Brain microvascular endothelial cell (primary cell): ENCODE data around the gene CPNE4.
A peak's percentile ranks its signal among the peaks of the same experiment; 100 is the strongest.

Experiments
- DNase-seq: peaks from one replicate; pipeline ENCODE4 v3.0.0-alpha.2; 2020
- H3K27ac ChIP-seq: fragments of 250-450 bp; sonication (Bioruptor Pico); 2 replicates; pipeline ENCODE4 v1.5.1; 2020; ENCODE audit warnings: mild to moderate bottlenecking, moderate library complexity
- H3K27me3 ChIP-seq: fragments of 250-450 bp; sonication (Bioruptor Pico); replicated peaks from 2 replicates; pipeline ENCODE4 v1.5.1; 2020; ENCODE audit warnings: mild to moderate bottlenecking
- H3K36me3 ChIP-seq: fragments of 250-450 bp; sonication (Bioruptor Pico); replicated peaks from 2 replicates; pipeline ENCODE4 v1.5.1; 2020; ENCODE audit warnings: mild to moderate bottlenecking
- H3K4me3 ChIP-seq: 2 replicates; pipeline ENCODE4 v1.5.1; 2011; ENCODE audit warnings: low read depth, mild to moderate bottlenecking, control low read depth, low read length, moderate library complexity
- CTCF ChIP-seq: IDR thresholded peaks from 2 replicates; pipeline ENCODE4 v1.5.1; 2011; ENCODE audit warnings: low read depth, mild to moderate bottlenecking, moderate library complexity, low read length, control low read depth, inconsistent platforms; ENCODE audit errors: missing control alignments
- in situ Hi-C: cut with HindIII; loops from 2 replicates; pipeline ENCODE4 v1.10.0; 2017; ENCODE audit warnings: low sequenced_read_pairs, low pct_ligation_motif_present

Gene CPNE4

DNA sequence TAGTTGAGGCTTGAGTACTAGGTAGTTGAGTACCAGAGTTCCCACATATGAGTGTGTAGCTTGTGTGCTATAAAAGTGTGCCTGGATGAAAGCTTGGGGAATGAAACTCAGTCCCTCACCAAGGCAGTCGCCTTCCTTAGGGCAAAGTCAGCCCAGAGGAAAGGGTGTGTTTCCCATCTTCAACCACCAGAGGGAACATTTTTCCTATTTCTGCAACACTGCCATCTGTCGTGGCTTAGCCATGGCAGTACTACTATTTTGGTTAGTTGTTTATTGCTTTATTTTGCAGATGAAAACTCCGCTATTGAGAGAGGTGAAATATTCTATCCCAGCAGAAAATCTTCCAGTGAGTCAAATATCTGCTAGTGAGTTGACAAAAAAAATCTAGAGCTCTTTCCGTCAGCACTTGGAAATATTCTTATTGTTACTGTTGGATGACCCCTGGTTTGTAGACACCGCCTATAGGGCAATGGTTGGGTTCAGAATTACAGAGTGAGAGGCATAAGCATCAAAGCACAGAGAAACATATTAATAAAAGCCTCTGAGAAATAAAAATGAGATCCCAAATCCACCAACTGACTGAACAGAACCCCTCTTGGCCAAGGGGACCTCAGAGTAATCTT lies 239.9 kb downstream of the CPNE4 start:
- Histone ChIP-seq H3K27me3 (no peaks in the 10 kb centered on the region), H3K4me3 (no peak overlapping the region), H3K27ac (no peak overlapping the region), H3K36me3 (no peaks in the 10 kb centered on the region)
- peak; percentile 54 for DNase-seq
- TF ChIP-seq CTCF = peak; percentile 90
- in situ Hi-C loops = loop anchor here (25.0 kb wide), 1 partner anchor 217 kb away; no protein-coding TSS in a partner anchor

DNA sequence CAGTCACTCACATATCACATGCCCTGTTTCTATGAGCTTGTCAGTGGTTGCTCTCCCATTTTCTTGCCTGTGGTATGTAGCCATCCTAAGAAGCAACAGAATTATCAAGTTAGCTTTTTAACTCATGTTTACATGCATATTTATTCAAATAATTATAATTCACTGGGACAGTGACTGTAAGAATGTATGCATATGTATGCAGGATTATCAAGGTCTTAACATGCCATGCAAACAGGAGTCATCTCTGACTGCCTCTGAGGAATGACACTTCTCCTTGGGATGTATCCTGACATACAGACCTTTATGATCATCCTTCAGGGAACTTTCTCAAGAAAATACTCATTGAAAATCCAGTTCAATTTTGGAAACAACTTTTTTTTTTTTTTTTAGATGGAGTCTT lies 240.9 kb downstream of the CPNE4 start:
- in situ Hi-C loops = loop anchor here (25.0 kb wide), 1 partner anchor 218 kb away; no protein-coding TSS in a partner anchor
- no peak for TF ChIP-seq CTCF
- DNase-seq = no peak

GRCh38 chr3:131789188-131789587 lies 245.6 kb downstream of the CPNE4 start:
- H3K27me3 ChIP-seq = no peaks in the 10 kb centered on the region
- H3K27ac ChIP-seq = no peak overlapping the region
- no peaks in the 10 kb centered on the region for H3K36me3 ChIP-seq
- no peak for DNase-seq
- in situ Hi-C loops = loop anchor here (25.0 kb wide), 1 partner anchor 223 kb away; no protein-coding TSS in a partner anchor
- no peak overlapping the region for H3K4me3 ChIP-seq
- no peak for TF ChIP-seq CTCF

More for the DNA sequence above, 240.9 kb downstream of the CPNE4 start:
- Histone ChIP-seq H3K36me3 (no peaks in the 10 kb centered on the region), H3K4me3 (no peak overlapping the region), H3K27ac (no peak overlapping the region), H3K27me3 (no peaks in the 10 kb centered on the region)

- Histone ChIP-seq H3K36me3 (no peaks in the 10 kb centered on the region), H3K4me3 (no peak overlapping the region), H3K27ac (no peak overlapping the region), H3K27me3 (no peaks in the 10 kb centered on the region)
- in situ Hi-C loops = loop anchor here (25.0 kb wide), 1 partner anchor 226 kb away; no protein-coding TSS in a partner anchor
- DNase-seq = no peak
- no peak for TF ChIP-seq CTCF
Measured at GRCh38 chr3:131786386-131786785, 248.4 kb downstream of the CPNE4 start.

DNA sequence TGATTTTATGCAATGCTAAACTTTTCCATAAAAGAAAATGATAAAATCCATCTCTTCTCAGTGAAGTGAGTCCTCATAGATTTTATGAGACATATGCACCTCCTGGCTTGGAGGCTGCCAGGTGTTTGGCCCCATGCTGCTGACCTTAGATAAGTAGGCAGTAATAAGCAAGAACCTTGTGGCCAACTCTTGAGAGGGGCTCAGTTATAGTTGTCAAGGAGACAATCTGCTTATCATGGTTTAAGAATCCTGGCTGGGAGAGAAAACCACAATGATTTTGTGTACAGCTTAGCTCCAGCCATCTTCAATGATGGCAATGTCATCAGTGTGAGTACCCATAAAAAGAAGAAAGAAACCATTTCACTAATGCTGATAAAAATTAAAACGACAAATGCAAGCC lies 252.1 kb downstream of the CPNE4 start:
- Histone ChIP-seq H3K27me3 (no peaks in the 10 kb centered on the region), H3K4me3 (no peak overlapping the region), H3K27ac (no peak overlapping the region), H3K36me3 (no peaks in the 10 kb centered on the region)
- no peak for DNase-seq
- in situ Hi-C loops = loop anchor here (25.0 kb wide), 1 partner anchor 230 kb away; no protein-coding TSS in a partner anchor
- no peak for TF ChIP-seq CTCF
